ENCODE measurements around the gene HLA-DRB5. TPM values are rescaled to one million over a fixed set of nuclear protein-coding genes. Genes with fewer than 3 reads are reported as not detected.
"Not testable (repeated sequence)": the region's sequence is repeated elsewhere in the genome, so short reads cannot be mapped to it uniquely, and the experiment has no call there.

Gene HLA-DRB5
- polyA plus RNA-seq, 1 donor = 3.0 TPM

DNA sequence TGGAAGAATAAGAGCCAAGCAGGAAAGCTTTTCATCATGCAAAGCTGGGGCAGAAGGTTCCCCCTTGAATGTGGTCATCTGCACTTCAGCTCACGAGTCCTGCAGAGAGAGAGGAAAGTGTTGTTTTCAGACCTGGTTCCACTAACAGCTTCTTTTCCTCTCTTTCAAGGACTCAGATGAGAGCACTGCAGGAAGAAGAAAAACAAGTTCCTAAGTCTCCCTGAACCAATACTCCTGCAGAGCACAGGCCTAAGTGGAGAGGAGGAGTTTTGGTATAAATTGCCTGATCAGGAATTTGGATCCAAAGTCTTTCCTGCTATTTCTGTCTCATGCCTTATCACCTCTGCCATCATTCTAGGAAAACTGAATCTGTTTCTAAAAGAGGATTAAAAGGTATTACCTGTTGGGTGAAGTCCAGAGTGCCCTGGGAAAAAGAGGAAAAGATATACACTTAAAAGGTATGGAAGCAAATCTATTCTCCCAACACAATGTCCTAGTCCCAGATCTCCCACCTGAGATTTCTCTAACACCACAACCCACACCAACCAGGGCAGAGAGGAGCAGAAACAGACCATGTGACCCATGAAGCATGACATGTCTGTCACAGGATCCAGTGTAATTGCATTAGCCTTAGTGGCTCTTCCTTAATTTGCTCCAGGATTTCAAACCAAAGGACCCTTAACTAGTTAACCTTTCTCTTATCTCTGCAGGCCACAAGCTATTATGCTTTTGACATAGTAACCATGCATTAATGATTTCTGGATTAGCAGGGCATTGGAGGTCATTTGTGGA lies 12.2 kb downstream of the HLA-DRB5 start:
- no peak for DNase-seq (ENCODE audit: low read depth)

DNA sequence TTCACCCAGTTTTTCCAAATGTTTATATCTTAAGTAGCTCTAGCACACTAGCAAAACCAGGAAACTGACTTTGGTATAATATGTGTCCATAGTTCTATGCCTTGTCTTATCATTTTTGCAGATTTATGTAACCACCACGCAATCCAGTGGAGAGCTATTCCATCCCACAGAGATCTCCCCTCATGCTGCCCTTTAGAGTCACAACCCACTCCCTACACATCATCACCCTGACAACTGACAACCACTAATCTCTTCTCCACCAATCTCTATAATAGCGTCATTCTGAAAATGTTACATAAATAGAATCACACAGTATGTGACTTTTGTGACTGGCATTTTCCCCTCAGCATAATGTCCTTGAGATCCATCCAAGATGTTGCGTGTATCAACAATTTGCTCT lies 29.1 kb downstream of the HLA-DRB5 start:
- DNase-seq (ENCODE audit: low read depth) = no peak

DNA sequence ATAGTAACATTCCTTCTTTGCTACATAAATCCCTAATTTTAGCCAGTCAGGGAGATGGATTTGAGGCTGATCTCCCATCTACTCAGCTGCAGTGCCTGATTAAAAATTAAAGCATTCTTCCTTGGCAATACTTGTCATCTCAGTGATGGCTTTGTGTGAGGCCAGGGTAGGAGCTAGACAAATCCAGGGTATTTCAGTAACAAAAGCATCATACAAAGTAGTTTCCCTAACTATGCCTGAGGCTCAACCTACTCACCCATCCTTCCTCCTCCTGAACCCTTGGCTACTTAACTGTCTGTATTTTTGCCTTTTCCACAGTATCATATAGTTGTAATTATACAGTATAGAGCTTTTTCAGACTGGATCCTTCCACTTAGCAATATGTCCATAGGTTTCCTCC lies 37.7 kb downstream of the HLA-DRB5 start:
- DNase-seq (ENCODE audit: low read depth) = no peak

DNA sequence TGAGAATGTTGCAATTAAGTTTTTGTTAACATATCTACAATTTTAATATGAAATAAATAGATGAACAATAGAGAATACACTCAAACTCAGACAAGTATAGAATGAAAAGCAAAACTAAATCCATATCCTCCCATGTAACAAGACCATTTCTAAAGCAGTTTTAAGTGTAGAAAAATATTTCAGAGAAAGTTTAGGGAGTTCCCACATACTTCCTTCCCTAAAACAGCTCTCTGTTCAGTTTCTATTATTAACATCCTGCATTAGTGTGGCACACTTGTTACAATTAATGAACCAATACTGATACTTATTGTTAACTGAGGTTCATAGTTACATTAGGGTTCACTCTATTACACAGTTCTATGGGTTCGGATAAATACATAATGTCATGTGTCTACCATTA lies 38.4 kb downstream of the HLA-DRB5 start:
- DNase-seq (ENCODE audit: low read depth) = no peak

DNA sequence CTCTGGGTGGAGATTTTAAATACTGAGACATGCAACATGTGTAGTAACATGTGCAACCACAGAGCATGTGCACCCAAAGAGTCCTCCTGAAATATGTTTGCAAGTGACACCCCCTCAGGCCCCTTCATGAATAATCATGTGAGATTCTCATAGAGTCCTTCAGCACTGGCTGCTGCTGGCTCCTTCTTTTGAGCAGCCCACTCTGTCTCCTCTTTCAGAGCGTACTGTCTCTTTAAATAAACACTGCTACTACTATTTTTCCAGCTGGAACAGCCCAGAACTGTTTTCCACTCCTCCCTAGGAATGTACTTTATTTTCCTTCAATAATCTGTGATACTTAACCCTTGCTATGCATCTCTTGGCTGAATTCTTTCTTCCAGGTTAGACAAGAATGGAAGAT lies 42.0 kb downstream of the HLA-DRB5 start:
- no peak for DNase-seq (ENCODE audit: low read depth)

DNA sequence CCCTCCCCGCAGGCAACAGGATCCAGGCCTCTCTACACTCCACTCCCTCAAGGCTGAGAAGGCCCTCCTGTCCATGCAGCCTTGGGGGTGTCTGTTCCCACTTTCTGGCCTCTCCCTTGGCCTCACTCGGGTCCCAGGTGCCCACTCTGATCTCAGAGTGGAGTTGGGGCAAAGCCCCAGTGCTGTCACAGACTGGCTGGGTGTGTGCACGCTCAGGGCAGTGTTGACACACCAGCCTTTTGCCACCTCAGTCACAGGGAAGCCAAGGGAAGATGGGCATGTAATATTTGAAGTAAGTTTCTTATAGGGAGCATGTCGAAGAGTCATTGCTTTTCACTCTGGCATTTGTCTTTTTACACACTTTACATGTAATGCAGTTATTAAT lies 45.5 kb downstream of the HLA-DRB5 start:
- no peak for DNase-seq (ENCODE audit: low read depth)

DNA sequence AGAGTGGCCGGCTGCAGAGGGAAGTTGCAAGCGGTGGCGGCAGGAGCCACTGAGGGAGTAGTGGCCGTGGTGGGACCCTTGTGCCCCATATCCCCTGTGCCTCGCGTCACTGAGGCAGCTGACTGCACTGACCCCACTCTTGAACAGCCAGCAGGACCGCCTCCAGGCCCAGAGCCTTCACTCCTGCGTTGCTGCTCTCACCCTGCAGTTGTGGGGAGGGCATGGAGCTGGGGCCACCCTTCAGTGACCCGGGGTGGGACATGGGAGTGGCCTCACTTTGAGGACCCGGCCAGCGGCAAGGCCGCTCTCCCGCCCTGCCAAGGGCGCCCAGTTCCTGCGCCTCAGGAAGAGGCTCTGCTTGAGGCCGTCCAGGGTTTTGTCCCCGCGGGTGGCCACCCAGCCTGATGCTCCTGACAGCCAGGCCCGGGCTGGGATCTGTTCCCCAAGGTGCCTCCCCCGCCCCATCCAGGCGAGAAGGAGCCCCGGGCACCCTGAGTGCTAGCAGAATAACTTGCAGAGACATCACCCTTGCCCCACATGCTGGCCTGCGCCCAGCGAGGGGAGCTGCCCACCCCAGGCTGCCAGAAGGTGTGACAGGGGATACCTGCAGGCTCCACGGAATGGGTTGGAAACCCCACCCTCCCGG lies 46.0 kb downstream of the HLA-DRB5 start:
- DNase-seq (ENCODE audit: low read depth) = no peak

DNA sequence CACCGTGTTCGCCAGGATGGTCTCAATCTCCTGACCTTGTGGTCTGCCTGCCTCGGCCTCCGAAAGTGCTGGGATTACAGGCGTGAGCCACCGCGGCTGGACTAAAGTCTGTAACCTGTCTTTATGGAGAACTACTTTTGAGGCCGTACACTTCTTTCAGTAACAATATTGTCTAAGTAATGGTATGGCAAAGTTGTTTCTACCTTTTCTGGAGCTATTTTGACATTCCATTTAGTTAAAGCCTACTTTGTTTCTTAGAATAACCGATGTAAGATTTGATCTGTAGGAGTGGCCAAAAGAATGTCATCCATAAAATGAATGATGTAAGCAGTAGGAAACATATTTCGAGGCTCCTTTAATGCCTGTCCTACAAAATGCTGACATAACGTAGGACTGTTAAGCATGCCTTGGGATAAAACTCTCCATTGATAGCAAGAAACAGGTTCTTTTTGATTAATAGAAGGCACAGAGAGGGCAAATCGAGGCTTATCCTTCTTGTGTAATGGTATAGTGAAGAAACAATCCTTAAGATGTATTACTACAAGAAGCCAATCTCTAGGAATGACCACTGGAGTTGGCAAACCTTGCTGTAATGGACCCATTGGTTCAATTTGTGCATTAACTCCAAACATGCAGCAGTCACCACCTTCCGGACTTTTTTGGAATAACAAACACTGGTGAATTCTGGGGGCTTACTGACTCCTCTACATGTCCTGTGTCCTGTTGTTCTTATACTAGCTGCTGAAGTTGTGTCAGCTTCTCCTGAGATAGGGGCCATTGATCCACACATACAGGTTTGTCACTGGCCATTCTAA lies 54.5 kb downstream of the HLA-DRB5 start:
- no peak for DNase-seq (ENCODE audit: low read depth)

DNA sequence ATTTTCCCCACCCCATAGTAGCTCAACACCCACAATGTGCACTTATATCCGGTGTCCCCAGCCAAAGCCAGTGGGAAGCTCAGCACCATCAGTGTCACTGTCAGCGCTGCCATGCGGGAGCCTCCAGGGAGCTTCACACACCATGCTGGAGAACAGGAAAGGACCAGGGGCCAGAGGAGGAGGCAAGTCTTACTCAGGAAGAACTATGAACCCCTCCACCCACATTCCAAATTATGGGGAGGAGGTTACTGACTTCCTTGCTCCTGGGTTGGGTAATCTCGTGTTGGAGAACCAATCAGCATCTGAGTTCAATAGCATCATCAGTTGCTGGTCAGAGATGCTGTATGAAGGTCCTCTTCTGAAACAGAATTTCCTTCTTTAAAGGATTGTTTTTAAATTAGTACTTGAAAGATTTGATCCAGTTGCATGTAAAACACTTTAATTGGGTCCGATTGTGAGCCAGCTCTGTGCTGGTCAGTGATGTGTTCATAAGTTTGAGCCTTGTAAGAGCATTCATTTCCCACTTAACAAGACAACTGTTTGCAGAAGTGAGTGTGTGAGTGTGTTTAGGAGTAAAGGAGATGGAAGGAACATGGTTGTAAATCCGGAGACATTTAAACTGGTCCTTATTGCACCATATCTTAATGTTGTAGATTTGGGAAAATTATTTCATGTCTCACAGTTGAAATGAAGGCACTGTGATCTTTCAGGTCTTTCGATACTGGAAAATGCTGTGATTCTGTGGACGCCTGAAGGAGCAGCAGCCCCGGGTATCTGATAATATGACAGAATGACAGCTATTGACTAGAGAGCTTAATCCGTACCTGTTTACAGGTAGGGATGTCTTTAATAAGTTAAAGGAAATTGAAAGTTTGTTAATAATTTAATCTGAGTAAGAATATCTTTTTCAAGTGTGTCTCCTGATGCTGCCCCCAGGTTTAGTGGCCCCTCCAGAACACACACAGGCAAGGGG lies 56.4 kb downstream of the HLA-DRB5 start:
- DNase-seq (ENCODE audit: low read depth) = not testable (repeated sequence)

DNA sequence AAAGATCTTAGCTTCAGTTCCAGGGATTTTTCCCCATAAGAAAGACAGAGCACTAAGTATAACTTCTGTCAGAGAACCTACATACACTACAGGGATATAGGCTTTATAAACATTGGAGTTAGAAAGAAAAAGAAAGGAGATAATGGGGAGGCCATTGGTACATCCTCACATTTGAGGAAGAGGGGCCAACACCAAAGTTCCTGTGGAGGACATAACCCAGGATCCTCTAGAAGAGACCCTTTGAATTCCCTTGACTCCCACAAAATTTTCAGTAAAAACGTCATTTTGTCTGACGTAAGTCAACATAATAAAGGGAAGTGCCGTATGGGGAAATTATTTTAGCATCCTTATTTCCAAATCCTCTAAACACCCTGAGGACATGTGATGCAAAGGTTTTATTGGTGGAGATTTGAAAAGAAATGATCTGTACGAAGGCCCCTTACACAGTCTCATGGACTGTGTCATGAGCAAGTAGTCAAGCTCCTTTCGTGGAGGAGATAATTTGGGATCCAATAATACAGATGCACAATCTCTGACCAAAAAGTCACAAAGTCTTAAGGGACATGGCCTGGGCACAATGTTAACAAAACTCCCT lies 57.2 kb downstream of the HLA-DRB5 start:
- DNase-seq (ENCODE audit: low read depth) = no peak

DNA sequence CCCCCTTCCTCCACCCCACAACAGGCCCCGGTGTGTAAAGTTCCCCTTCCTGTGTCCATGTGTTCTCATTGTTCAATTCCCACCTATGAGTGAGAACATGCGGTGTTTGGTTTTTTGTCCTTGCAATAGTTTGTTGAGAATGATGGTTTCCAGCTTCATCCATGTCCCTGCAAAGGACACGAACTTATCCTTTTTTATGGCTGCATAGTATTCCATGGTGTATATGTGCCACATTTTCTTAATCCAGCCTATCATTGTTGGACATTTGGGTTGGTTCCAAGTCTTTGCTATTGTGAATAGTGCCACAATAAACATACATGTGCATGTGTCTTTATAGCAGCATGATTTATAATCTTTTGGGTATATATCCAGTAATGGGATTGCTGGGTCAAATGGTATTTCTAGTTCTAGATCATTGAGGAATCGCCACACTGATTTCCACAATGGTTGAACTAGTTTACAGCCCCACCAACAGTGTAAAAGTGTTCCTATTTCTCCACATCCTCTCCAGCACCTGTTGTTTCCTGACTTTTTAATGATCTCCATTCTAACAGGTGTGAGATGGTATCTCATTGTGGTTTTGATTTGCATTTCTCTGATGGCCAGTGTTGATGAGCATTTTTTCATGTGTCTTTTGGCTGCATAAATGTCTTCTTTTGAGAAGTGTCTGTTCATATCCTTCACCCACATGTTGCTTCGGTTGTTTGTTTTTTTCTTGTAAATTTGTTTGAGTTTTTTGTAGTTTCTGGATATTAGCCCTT lies 62.2 kb downstream of the HLA-DRB5 start:
- not testable (repeated sequence) for DNase-seq (ENCODE audit: low read depth)

Other genes with a start within 250 kb of the HLA-DRB5 start
- not detected for gene TSBP1, start 158.4 kb downstream of the HLA-DRB5 start, polyA plus RNA-seq (ENCODE audit: insufficient read length)
- 0.18 TPM for gene BTNL2, start 123.1 kb downstream of the HLA-DRB5 start, polyA plus RNA-seq (ENCODE audit: insufficient read length)
- 27.8 TPM for gene HLA-DRA, start 90.4 kb downstream of the HLA-DRB5 start, polyA plus RNA-seq (ENCODE audit: insufficient read length)
- gene HLA-DRB1, start 59.6 kb upstream of the HLA-DRB5 start, polyA plus RNA-seq (ENCODE audit: insufficient read length) = 9.4 TPM
- 1.7 TPM for gene HLA-DQA1, start 107.1 kb upstream of the HLA-DRB5 start, polyA plus RNA-seq (ENCODE audit: insufficient read length)
- 1.6 TPM for gene HLA-DQB1, start 136.4 kb upstream of the HLA-DRB5 start, polyA plus RNA-seq (ENCODE audit: insufficient read length)
- gene HLA-DQA2, start 211.1 kb upstream of the HLA-DRB5 start, polyA plus RNA-seq (ENCODE audit: insufficient read length) = 0.27 TPM
- 0.32 TPM for gene HLA-DQB2, start 233.2 kb upstream of the HLA-DRB5 start, polyA plus RNA-seq (ENCODE audit: insufficient read length)